ENCODE results near the gene HCFC1R1. TPM values are rescaled to one million over a fixed set of nuclear protein-coding genes. Genes with fewer than 3 reads are reported as not detected.
A peak's percentile ranks its signal among the peaks of the same experiment; 100 is the strongest.

HCFC1R1 gene
- total and polyA plus RNA-seq, 2 experiments from 2014 or later, result 35.7 to 158 TPM

GRCh38 chr16:3022684-3023414, 893 bp downstream of the HCFC1R1 start:
- Histone ChIP-seq H4K20me1 (ENCODE audit: insufficient read depth, poor library complexity, severe bottlenecking) (peaks cover 5% of the 10 kb centered on the region), H3K4me1 (ENCODE audit: insufficient read depth) (peaks cover 31% of the 10 kb centered on the region), H3K4me2 (peak overlapping the region; percentile 99), H3K27me3 (no peaks in the 10 kb centered on the region), H3K9me3 (ENCODE audit: low read depth) (no peaks in the 10 kb centered on the region), H3K79me2 (peaks cover 29% of the 10 kb centered on the region), H3K4me3 (peak overlapping the region; percentile 79), H3K9me2 (replicated peaks; ENCODE audit: insufficient read depth) (no peaks in the 10 kb centered on the region), H3K36me3 (replicated peaks; ENCODE audit: insufficient read depth, low read depth) (no peaks in the 10 kb centered on the region), H2AFZ (no peak overlapping the region), H3K27ac (peak overlapping the region; percentile 98)
- 35% methylated on average over 8 of the region's 8 CpGs for WGBS (ENCODE audit: low lambda C conversion rate, missing lambda C conversion rate)
- DNase-seq (ENCODE audit: low spot score), result no peak
- TF ChIP-seq EZH2phosphoT487 (IDR thresholded peaks at IDR 0.05; ENCODE audit: low read depth, severe bottlenecking, unreplicated experiment), result no peak
- TF ChIP-seq EZH2 (IDR thresholded peaks at IDR 0.05; ENCODE audit: borderline replicate concordance), result no peak
- TF ChIP-seq CTCF (IDR thresholded peaks at IDR 0.05; ENCODE audit: poor library complexity), result no peak

DNA sequence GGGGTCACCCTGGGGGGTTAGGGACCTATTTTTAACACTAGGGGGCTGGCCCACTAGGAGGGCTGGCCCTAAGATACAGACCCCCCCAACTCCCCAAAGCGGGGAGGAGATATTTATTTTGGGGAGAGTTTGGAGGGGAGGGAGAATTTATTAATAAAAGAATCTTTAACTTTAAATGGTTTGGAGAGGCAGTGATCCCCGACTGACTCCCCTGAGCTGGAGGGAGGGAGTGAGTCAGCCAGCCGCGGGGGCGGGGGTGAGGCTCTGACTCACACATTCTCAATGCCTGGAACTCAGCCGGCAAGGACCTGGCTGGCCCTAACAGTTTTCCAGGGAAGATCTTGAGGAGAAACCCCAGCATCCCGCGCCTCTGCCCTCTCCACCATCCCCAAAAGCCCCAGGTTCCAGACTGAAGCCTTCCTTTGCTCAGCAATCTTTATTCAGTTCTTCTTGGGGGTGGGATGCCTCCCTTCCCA, 1.5 kb downstream of the HCFC1R1 start:
- peak overlapping the region; percentile 10 for H3K4me3 ChIP-seq
- H3K36me3 ChIP-seq (replicated peaks; ENCODE audit: insufficient read depth, low read depth), result no peaks in the 10 kb centered on the region
- peaks cover 33% of the 10 kb centered on the region for H3K79me2 ChIP-seq
- WGBS (ENCODE audit: low lambda C conversion rate, missing lambda C conversion rate), result 10% methylated on average over 8 of the region's 8 CpGs
- H3K27me3 ChIP-seq, result no peaks in the 10 kb centered on the region
- peak overlapping the region; percentile 98 for H3K27ac ChIP-seq
- H3K9me3 ChIP-seq (ENCODE audit: low read depth), result no peaks in the 10 kb centered on the region
- TF ChIP-seq CTCF (IDR thresholded peaks at IDR 0.05; ENCODE audit: poor library complexity) (no peak), EZH2 (IDR thresholded peaks at IDR 0.05; ENCODE audit: borderline replicate concordance) (no peak), EZH2phosphoT487 (IDR thresholded peaks at IDR 0.05; ENCODE audit: low read depth, severe bottlenecking, unreplicated experiment) (no peak)
- peaks cover 29% of the 10 kb centered on the region for H3K4me1 ChIP-seq (ENCODE audit: insufficient read depth)
- H2AFZ ChIP-seq, result no peak overlapping the region
- H3K9me2 ChIP-seq (replicated peaks; ENCODE audit: insufficient read depth), result no peaks in the 10 kb centered on the region
- peak overlapping the region; percentile 99 for H3K4me2 ChIP-seq
- DNase-seq (ENCODE audit: low spot score), result peak; percentile 95
- peaks cover 5% of the 10 kb centered on the region for H4K20me1 ChIP-seq (ENCODE audit: insufficient read depth, poor library complexity, severe bottlenecking)

GRCh38 chr16:3021449-3022207, 2.1 kb downstream of the HCFC1R1 start:
- Histone ChIP-seq H3K4me2 (peak overlapping the region; percentile 99), H3K27ac (peak overlapping the region; percentile 98), H3K27me3 (no peaks in the 10 kb centered on the region), H2AFZ (no peak overlapping the region), H4K20me1 (ENCODE audit: insufficient read depth, poor library complexity, severe bottlenecking) (peaks cover 5% of the 10 kb centered on the region), H3K4me3 (peak overlapping the region; percentile 96), H3K36me3 (replicated peaks; ENCODE audit: insufficient read depth, low read depth) (no peaks in the 10 kb centered on the region), H3K4me1 (ENCODE audit: insufficient read depth) (peaks cover 29% of the 10 kb centered on the region), H3K79me2 (peaks cover 38% of the 10 kb centered on the region), H3K9me2 (replicated peaks; ENCODE audit: insufficient read depth) (no peaks in the 10 kb centered on the region), H3K9me3 (ENCODE audit: low read depth) (no peaks in the 10 kb centered on the region)
- 15% methylated on average over 18 of the region's 25 CpGs for WGBS (ENCODE audit: low lambda C conversion rate, missing lambda C conversion rate)
- TF ChIP-seq EZH2 (IDR thresholded peaks at IDR 0.05; ENCODE audit: borderline replicate concordance) (no peak), CTCF (IDR thresholded peaks at IDR 0.05; ENCODE audit: poor library complexity) (peak; percentile 44), EZH2phosphoT487 (IDR thresholded peaks at IDR 0.05; ENCODE audit: low read depth, severe bottlenecking, unreplicated experiment) (no peak)
- DNase-seq (ENCODE audit: low spot score), result peak; percentile 93

Data from hepatocyte (in vitro differentiated cells).